Measurements from ENCODE around the gene MESD. TPM values are rescaled to one million over a fixed set of nuclear protein-coding genes. Genes with fewer than 3 reads are reported as not detected.
"Not testable (repeated sequence)": the region's sequence is repeated elsewhere in the genome, so short reads cannot be mapped to it uniquely, and the experiment has no call there.

MESD gene
- total RNA-seq, 1 donor from 2014 or later, result 26.3 TPM

DNA sequence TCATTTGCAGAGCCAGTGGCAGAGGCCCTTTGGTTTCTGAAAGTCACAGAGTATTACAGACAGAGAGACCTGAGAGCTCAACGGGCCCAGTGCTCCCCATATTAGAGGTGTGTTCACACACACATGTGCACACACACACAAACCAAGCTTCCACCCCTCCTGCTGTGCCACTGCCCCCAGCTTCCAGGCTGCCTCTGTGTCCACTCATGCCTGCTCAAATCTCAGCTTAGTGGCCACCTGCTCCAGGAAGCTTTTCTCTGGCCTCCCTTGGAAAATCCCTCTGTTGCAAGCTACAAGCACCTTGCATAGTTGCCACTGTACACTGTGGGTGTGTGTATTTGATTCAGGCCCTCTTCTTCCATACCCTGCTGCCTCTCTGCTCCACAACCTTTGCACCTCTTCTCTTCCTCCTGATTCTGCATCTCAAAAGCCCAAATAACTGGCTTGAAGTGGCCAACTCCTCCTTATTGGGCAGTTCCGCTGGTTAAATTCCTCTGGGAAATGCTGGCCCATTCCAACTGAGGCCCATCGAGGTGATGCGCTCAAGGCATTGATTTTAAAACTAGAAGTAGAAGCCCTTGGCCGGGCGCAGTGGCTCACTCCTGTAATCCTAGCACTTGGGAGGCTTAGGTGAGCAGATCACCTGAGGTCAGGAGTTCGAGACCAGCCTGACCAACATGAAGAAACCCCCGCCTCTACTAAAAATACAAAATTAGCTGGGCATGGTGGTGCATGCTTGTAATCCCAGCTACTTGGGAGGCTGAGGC, 23.0 kb downstream of the MESD start:
- DNase-seq (ENCODE audit: low read depth), result no peak

DNA sequence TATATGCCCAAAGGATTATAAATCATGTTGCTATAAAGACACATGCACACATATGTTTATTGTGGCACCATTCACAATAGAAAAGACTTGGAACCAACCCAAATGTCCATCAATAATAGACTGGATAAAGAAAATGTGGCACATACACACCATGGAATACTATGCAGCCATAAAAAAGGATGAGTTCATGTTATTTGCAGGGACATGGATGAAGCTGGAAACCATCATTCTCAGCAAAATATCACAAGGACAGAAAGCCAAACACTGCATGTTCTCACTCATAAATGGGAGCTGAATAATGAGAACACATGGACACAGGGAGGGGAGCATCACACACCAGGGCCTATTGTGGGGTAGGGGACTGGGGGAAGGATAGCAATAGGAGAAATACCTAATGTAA, 24.2 kb downstream of the MESD start:
- not testable (repeated sequence) for DNase-seq (ENCODE audit: low read depth)

GRCh38 chr15:80958818-80959495, 30.7 kb downstream of the MESD start:
- no peak for DNase-seq (ENCODE audit: low read depth)

DNA sequence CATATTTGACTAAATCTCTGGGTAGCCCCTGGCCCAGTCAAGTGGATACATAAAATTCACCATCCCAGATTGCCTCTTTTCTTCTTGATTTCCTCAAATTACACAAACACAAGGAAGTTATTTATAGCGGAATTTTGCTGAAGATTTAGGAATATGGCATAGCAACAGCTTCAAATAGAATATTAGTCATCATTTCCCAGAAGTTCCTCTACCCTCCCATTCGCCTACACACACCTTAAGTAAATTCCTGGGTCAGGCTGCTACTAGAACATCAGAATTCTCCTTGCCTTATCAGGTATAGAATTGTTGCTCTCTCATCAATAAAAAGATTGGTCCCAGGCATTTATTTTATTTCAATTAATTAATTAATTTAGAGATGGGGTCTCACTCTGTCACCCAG, 31.6 kb downstream of the MESD start:
- DNase-seq (ENCODE audit: low read depth), result no peak

- DNase-seq (ENCODE audit: low read depth), result peak; percentile 45
These were observed 32.1 kb downstream of the MESD start for GRCh38 chr15:80957556-80957955.

- peak; percentile 91 for DNase-seq (ENCODE audit: low read depth)
These were observed 33.8 kb downstream of the MESD start for GRCh38 chr15:80955571-80956452.

DNA sequence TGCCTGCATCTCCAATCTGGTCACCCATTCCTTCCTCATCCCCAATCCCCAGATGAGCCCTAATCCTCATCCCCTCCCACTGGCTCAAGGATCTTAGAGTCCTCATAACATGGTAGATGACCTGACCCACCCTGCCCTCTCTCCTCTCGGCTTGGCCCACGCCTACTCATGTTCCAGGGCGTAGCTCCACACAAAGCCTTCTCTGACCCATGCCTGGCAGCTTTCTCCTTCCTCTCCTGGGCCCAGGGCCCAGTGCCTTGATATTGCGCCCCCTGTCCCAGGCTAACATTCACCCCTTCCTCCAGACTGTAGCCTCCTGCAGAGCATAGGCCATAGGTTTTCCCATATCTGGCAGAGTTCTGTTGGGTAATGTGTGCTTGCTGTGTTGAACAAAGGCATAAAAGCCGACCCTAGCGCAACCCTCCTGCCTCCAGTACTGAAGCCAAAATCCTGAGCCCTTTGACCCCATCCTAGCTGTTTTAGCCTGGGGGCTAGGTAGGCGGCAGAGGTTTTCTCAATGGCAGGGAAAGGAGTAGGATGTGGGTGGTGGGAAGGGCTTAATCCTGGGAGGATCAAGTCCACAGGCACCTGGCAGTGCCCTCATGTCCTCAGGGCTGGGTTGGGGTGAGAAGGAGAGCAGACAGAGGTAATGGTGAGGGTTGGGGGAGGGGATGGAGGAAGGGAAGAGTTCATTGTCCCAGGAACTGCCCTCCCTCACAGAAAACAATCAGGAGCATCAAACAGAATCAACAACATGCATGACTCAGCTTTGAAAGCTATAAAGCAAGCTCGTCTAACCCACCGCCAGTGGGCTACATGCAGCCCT, 35.5 kb downstream of the MESD start:
- no peak for DNase-seq (ENCODE audit: low read depth)

DNA sequence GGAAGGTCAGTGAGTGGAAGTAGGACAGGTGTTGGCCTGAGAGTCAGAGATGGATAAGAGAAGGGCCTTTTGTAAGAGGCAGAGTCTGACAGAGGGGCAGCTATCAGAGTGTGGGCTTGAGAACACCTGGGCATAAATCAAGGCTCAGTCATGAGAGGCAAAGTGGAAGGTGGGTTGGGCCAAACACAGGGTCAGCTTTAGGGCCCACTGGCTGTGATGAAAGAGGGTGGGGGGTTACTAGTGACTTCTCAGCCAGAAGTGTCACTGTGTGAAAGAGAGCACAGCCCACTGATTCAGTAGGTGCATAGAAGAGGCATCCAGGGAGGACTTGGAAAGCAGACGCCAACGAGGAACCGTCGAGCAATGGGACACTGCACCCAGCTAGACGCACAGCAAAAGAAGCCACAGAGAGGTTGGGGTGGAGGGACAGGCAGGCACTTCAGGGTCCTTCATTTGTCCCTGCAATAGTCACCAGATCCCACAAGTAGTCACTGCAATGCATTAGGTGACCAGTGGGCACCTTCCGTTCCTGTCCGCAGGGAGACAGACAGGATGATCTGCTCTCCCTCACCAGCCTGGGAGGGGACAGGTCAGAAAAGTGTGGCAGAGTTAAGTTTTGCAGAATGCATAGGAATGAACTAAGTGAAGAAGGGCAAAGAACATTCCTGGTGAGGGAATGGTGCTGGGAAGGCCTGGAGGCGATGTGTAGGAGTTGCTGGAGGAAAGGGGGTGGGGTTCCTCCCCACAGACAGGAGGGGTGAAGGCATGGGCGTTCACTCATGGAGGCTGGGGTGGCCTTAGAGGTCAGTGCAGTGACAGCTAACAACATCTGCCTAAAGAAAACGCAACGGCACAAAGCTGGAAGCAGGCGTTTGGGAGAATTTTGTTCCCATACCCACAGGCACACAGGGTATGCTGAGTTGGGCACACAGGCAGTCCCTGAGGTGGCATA, 36.3 kb downstream of the MESD start:
- no peak for DNase-seq (ENCODE audit: low read depth)

DNA sequence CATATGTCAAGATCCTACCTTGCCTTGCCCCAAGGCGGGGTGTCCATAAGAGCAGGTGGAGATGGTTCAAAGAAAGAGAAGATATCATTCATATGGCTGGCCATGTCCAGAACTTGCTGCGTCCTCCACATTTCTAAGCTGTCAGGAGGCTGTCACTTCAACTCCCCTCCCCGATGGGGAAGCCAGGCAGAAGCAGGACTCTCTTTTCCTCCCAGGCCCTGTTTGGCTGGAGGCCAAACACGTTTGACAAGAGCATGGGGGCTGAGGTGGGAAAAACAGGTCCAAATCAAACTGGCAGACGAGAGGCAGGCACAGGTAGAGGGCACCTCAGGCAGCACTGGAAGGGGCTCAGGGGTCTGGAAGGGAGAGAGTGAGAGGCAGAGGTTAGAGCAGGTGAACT, 37.7 kb downstream of the MESD start:
- no peak for DNase-seq (ENCODE audit: low read depth)

- no peak for DNase-seq (ENCODE audit: low read depth)
These were observed 39.1 kb downstream of the MESD start for GRCh38 chr15:80950291-80951078.

DNA sequence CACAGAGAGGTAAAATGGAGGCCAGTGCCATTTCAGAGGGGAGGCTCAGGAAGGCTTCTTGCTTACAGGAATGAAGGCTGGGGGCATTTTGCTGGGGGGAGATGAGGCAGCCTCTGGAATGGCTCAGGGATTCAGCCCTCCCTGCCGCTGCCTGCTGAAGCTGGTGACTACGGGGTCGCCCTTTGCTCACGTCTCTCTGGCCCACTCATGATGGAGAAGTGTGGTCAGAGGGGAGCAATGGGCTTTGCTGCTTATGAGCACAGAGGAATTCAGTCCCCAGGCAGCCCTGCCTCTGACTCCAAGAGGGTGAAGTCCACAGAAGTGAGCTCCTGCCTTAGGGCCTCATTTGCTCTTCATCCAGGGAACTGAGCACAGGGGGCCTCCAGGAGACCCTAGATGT, 39.9 kb downstream of the MESD start:
- DNase-seq (ENCODE audit: low read depth), result no peak

GRCh38 chr15:80948651-80949292, 40.8 kb downstream of the MESD start:
- peak; percentile 75 for DNase-seq (ENCODE audit: low read depth)

DNA sequence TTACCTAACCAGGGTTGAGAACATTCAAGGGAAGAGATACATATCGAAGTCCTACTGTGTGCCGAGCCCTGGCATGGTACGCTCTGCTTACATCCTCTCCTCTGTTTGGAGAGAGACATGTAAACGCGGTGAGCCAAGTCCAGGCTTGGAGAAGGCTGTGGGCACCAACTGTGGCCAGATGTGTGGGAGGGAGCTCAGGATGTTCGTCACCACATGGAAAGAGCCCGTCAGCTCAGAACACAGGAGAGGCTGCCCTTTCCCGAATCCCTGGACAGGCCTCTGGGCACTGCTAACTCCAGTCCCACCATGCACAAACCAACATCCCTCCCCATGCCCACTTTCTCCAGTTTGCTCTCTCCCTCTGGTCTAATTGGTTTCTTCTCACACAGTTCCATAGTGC, 43.0 kb downstream of the MESD start:
- no peak for DNase-seq (ENCODE audit: low read depth)

DNA sequence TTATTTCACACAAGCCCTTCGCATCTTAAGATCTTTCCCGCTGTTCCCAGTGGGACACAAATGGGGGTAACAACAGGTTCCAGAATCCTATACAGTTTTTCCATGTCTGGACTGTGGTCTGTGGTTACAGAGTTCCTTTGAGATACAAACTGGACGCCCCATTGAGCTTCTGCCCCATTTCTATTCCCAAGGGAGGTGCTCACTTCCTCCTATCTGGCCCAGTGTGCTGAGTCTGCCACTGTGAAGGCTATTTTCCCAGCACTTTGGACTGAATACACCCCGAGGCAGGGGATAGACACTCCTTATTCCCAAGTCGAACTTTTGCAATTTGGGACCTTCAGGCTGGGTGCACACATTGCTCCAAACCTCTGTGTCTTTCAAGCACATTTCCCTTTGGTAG, 44.0 kb downstream of the MESD start:
- DNase-seq (ENCODE audit: low read depth), result no peak

DNA sequence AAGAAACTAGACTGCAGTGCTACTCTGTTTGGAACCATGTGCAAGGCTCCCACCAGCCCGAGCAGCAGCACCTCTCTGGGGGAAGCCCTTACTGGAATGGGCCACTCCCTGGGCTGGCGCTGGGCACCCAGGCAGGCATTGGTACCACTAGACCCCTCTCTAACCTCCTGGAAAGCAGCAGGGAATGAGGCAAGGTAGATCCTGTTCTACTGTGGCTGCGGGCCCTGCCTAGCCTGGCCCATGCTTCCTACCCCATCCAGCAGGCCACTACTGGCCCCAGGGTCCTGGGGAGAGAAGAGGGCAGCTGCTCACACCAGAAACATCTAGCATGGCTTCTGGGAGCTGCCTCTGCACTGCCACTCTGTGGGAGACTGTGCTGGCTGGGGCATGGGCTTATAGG, 44.8 kb downstream of the MESD start:
- DNase-seq (ENCODE audit: low read depth), result no peak

GRCh38 chr15:80942746-80943565, 46.7 kb downstream of the MESD start:
- no peak for DNase-seq (ENCODE audit: low read depth)

- DNase-seq (ENCODE audit: low read depth), result no peak
These were observed 47.4 kb downstream of the MESD start for GRCh38 chr15:80942266-80942665.

- DNase-seq (ENCODE audit: low read depth), result no peak
These were observed 48.8 kb downstream of the MESD start for GRCh38 chr15:80940851-80941250.
